GM12874 (cell line): ENCODE data around the gene KCTD6.

Experiments used
- TF ChIP-seq, protein P1 (sequence below): IDR thresholded peaks from 2 replicates; pipeline ENCODE4 v1.5.1; 2011; ENCODE audit warnings: low read depth, mild to moderate bottlenecking, control low read depth, low read length, moderate library complexity; ENCODE audit not compliant: insufficient read depth

The KCTD6 gene

DNA sequence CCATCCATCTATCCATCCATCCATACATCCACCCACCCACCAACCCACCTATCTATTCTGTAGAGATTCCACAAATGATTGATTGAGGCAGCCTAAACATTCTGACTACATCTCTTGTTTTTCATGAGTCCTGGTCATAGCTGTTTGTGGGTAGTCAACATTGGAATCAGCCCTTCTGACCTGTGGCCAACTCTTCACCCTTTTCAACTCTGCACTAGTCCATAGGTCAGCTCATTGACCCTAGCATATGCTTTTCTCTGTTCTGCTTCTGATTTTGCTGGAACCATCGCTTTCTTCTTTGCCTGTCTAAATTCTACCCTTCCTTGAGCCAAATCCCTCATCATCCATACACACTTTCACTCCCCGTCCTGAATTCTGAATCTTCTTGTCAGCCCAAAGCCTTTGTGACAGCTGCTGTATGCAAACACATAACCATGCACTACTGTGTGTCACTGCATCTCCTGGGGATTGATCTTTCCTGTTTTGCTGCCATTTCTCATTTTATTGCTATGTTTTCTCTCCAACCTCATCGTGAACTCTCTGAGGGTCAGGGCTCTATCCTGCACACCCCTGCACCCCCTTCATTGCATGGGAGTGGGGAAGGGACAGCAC, 16.8 kb upstream of the KCTD6 start:
- TF ChIP-seq, protein P1, sequence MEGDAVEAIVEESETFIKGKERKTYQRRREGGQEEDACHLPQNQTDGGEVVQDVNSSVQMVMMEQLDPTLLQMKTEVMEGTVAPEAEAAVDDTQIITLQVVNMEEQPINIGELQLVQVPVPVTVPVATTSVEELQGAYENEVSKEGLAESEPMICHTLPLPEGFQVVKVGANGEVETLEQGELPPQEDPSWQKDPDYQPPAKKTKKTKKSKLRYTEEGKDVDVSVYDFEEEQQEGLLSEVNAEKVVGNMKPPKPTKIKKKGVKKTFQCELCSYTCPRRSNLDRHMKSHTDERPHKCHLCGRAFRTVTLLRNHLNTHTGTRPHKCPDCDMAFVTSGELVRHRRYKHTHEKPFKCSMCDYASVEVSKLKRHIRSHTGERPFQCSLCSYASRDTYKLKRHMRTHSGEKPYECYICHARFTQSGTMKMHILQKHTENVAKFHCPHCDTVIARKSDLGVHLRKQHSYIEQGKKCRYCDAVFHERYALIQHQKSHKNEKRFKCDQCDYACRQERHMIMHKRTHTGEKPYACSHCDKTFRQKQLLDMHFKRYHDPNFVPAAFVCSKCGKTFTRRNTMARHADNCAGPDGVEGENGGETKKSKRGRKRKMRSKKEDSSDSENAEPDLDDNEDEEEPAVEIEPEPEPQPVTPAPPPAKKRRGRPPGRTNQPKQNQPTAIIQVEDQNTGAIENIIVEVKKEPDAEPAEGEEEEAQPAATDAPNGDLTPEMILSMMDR: no peak

DNA sequence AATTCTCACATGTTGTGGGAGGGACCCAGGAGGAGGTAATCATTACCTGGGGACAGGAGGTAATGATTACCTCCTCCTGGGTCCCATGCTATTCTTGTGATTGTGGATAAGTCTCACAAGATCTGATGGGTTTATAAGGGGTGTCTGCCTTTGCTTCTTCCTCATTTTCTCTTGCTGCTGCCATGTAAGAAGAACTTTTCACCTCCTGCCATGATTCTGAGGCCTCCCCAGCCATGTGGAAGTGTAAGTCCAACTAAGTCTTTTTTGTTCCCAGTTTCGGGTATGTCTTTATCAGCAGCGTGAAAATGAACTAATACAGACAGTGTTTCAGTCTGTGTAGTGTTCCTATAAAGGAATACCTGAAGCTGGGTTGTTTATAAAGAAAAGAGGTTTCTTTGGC, 13.1 kb upstream of the KCTD6 start:
- TF ChIP-seq, protein P1: no peak

DNA sequence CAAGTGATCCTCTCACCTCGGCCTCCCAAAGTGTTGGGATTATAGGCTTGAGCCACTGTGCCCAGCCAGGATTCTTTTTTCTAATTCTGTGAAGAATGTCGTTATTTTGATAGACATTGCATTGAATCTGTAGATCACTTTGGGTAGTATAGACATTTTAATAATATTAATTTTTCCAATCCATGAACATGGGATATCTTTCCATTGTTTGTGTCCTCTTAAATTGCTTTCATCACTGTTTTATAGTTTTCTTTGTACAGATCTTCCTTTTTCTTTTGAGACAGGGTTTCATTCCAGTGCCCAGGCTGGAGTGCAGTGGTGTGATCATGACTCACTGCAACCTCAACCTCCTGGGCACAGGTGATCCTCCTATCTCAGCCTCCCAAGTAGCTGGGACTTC, 11.6 kb upstream of the KCTD6 start:
- TF ChIP-seq, protein P1: no peak

DNA sequence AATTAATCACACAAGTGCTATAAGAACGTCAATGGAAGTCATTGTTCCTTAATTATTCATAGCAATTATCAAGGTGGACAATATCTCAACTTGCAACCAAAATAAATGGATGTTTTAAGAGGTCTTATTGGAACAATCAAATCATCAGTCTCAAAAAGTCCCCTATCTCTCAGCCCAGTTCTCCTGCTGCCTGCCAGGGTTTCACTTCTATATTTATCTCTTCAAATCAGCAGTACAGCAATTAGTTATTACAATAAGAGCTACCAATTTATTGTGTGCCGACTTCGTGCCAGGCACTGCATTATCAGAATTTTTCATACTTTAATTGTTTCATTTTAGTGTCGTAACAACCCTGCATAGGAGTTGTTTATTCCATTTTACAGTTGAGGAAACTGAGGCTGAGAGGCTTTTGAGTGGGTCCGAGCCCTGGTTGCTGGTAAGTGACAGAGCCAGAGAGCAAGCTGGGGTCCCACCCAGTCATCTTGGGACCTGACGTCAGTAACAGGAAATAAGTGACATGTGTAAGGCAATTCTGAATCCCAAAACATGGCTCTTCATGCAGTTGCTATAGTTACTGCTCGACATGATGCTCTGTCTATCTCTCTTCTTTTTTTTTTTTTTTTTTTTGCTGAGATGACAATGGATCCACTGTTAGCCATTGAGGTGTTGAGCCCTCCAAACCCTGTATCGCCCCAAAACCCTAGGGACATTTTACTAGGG, 8.8 kb upstream of the KCTD6 start:
- TF ChIP-seq, protein P1: no peak

DNA sequence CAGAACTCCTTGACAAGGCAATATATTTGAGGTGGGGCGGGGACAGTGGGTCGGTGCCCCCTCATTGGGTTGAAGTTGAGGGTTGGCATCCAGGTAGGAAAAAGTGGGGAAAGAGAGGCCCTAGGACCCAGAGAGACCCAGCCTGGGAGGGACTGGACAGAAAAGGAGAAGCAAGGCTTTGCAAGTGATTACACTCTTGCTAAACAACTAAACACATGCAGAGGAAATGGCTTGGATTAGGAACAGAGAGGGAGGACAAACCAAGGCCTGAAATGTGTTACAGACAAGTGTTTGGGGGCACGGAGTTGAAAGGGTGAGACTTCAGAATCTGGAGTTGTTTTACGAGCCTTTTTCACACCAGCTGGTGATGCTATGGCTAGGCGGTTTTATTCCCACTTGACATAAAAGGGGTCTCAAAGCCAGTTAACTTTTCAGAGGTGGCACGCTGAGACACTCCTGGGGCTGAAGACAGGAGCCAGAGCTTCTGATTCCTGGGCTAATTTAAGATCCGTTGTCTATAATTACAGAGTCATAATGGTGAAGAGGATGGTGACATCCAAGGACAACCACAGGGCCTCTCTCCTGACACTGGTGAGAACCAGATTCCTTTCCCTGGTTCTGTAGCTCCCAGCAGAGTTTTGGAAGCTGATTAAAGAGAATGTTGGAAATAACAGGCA, 7.7 kb upstream of the KCTD6 start:
- TF ChIP-seq, protein P1: no peak

DNA sequence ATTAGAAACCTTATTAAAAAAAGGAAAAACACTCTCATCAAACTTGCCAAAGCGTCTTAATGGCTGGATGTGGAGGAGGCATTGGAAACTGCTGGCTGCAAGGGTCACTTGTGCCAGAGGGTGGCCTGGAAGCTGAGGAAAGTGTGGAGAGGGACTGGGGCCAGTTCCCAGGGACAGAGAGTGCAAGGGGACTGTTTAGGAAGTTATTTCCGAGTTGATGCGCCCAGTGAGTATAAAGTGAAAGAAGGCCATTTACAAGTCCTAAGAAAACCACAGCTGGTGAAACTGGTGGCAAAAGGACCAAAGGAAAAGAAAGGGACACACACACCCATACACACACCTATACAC, 7.2 kb upstream of the KCTD6 start:
- TF ChIP-seq, protein P1: no peak

DNA sequence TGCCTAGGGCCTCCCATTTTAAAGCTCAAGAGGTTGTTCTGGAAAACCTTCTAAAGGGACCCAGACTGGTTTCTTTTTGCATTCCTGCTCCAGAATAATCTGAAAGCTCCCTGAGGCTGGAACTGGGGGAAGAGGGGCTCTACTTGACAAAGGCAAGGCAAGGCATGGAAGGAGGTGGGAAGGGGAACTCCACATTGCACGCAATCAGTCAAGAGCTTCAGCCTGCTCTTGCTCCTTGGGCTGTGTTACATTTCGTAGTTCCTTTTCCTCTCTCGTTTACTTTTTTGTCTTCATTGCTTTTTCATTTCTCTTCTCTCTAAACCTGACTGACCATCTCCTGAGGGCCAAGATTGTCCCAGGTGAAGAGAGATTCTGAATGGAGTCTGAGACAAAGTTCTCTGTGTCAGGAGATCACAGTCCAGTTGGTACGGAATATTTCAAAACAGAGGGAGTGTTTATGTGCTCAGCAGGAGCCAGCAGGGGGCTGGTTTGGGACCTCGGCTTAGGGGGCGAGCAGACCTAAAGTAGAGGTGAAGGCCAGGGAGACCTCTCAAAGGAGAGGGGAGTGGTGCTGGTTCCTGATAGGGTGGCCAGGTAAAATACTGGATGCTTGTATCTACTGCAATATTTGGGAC, 6.0 kb upstream of the KCTD6 start:
- TF ChIP-seq, protein P1: no peak
